Upper lobe of right lung (tissue), 1 donor: ENCODE measurements around the gene PKD2L2. TPM values are rescaled to one million over a fixed set of nuclear protein-coding genes. Genes with fewer than 3 reads are reported as not detected.

ENCODE experiments used
- ATAC-seq: fragments of 200-7000 bp; cut with Tn5 transposase; one replicate; pipeline ENCODE4 v1.9.1; 2020; ENCODE audit warnings: mild to moderate bottlenecking, moderate library complexity
- DNase-seq: peaks from one replicate; pipeline ENCODE4 v3.0.0-alpha.2; 2020
- H3K27ac ChIP-seq: fragments of 200-600 bp; one replicate; pipeline ENCODE4 v1.8.0; 2022
- H3K27me3 ChIP-seq: fragments of 200-600 bp; one replicate; pipeline ENCODE4 v1.8.0; 2022; ENCODE audit warnings: mild to moderate bottlenecking
- H3K36me3 ChIP-seq: fragments of 200-600 bp; one replicate; pipeline ENCODE4 v1.8.0; 2022
- H3K4me1 ChIP-seq: fragments of 200-600 bp; one replicate; pipeline ENCODE4 v1.8.0; 2022
- H3K4me3 ChIP-seq: fragments of 200-600 bp; one replicate; pipeline ENCODE4 v1.8.0; 2022; ENCODE audit warnings: mild to moderate bottlenecking
- H3K9me3 ChIP-seq: fragments of 200-600 bp; one replicate; pipeline ENCODE4 v1.8.0; 2022
- intact Hi-C: fragments of 100-400 bp; cut with DNase I; formaldehyde crosslinking; loops from one replicate; pipeline ENCODE4 v1.11.0; 2022
- total RNA-seq: library from RNA; stranded (reverse); fragmentation: NEBNext Ultra II Directional; extraction: Animal tissue kit (Norgen Biotek cat#: 25700); gene quantifications from one replicate; pipeline ENCODE4 v1.2.1, GENCODE V29; 2021
- TF ChIP-seq, protein P1 (sequence below): fragments of 200-600 bp; IDR thresholded peaks from one replicate; pipeline ENCODE4 v1.8.0; 2022; ENCODE audit warnings: antibody characterized with exemption
- donor health status: DM: no; HTN: yes; CAD: no; lungs with severe emphysema.

Gene PKD2L2
- total RNA-seq, 1 donor from 2014 or later, result not detected

DNA sequence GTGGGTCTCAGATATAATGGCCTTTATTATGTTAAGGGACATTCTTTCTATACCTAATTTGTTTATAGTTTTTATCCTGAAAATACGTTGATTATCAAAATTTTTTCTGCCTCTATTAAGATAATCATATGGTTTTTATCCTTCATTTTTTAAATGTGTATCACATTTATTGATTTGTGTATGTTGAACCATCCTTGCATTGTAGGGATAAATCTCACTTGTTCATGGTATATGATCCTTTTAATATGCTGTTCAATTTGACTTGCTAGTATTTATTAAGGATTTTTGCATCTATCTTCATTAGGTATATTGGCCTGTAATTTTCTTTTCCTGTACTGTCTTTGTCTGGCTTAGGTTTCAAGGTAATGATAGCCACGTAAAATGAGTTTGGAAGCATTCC is 25.5 kb downstream of the PKD2L2 start:
- ATAC-seq (no peak), DNase-seq (no peak)
- TF ChIP-seq, protein P1, sequence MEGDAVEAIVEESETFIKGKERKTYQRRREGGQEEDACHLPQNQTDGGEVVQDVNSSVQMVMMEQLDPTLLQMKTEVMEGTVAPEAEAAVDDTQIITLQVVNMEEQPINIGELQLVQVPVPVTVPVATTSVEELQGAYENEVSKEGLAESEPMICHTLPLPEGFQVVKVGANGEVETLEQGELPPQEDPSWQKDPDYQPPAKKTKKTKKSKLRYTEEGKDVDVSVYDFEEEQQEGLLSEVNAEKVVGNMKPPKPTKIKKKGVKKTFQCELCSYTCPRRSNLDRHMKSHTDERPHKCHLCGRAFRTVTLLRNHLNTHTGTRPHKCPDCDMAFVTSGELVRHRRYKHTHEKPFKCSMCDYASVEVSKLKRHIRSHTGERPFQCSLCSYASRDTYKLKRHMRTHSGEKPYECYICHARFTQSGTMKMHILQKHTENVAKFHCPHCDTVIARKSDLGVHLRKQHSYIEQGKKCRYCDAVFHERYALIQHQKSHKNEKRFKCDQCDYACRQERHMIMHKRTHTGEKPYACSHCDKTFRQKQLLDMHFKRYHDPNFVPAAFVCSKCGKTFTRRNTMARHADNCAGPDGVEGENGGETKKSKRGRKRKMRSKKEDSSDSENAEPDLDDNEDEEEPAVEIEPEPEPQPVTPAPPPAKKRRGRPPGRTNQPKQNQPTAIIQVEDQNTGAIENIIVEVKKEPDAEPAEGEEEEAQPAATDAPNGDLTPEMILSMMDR, result no peak
- intact Hi-C loops, result no loop called here
- H3K9me3 ChIP-seq, result peaks cover 7% of the 10 kb centered on the region
- no peak overlapping the region for H3K27ac ChIP-seq
- no peaks in the 10 kb centered on the region for H3K4me1 ChIP-seq
- no peaks in the 10 kb centered on the region for H3K36me3 ChIP-seq
- no peak overlapping the region for H3K4me3 ChIP-seq
- no peaks in the 10 kb centered on the region for H3K27me3 ChIP-seq

DNA sequence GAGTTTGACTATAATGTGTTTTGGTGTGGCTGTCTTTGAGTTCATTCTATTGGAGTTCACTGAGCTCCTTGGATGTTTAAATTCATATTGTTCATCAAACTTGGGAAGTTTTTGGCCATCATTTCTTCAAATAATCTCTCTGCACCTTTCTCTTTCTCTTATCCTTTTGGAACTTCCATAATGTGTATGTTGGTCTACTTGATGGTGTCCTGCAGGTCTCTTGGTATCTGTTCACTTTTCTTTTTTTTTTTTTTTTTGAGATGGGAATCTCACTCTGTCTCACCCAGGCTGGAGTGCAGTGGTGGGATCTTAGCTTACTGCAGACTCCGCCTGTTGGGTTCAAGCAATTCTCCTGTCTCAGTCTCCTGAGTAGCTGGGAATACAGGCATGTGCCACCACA is 27.7 kb downstream of the PKD2L2 start:
- no peak overlapping the region for H3K4me3 ChIP-seq
- no peaks in the 10 kb centered on the region for H3K27me3 ChIP-seq
- DNase-seq (no peak), ATAC-seq (no peak)
- TF ChIP-seq, protein P1, result no peak
- peaks cover 7% of the 10 kb centered on the region for H3K9me3 ChIP-seq
- H3K4me1 ChIP-seq, result no peaks in the 10 kb centered on the region
- no peaks in the 10 kb centered on the region for H3K36me3 ChIP-seq
- no peak overlapping the region for H3K27ac ChIP-seq
- intact Hi-C loops, result no loop called here

DNA sequence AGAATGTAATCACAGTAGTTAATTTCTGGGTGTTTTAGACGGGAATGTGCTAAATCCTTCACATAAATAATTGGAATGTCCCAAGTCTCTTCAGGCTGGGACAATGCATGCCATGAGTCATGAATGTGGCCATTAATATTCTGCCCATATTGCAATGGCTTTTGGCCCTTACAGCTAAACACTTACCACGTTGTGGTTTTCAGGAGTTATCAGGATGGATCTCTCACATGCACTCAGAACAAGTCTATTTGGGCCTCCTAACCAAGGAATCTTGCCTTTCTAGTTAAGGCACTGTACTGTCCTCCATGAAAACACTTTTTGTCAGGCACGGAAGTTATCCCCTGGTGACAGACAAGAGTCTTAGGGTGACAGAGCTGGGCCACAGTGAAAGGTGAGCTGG is 32.7 kb downstream of the PKD2L2 start:
- no peak for ATAC-seq
- no peaks in the 10 kb centered on the region for H3K9me3 ChIP-seq
- H3K27ac ChIP-seq, result no peak overlapping the region

DNA sequence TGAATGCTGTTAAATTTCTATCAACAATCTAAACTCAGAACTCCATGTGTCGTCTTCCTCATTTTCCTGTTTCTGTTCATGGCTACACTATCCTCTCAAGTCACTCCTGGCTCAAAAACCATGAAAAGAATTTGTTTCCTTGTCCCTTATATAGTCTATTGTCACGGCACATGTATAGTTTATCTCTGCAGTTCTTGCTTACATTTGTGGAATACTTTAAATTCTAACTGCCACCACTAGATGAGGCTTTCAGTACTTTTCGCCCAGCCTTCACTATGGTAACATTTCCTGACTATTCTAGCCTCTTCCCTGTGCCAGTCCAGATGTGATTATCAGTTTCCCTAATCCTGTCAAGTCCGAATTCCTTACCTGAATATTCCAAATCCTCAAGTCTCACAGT is 34.6 kb downstream of the PKD2L2 start:
- Histone ChIP-seq H3K4me1 (no peaks in the 10 kb centered on the region), H3K27me3 (no peaks in the 10 kb centered on the region), H3K9me3 (no peaks in the 10 kb centered on the region), H3K4me3 (no peak overlapping the region), H3K36me3 (no peaks in the 10 kb centered on the region), H3K27ac (no peak overlapping the region)
- TF ChIP-seq, protein P1, result no peak
- no peak for ATAC-seq
- intact Hi-C loops, result no loop called here
- no peak for DNase-seq

More for the DNA sequence above, 32.7 kb downstream of the PKD2L2 start:
- H3K4me1 ChIP-seq, result no peaks in the 10 kb centered on the region
- no peak overlapping the region for H3K4me3 ChIP-seq
- TF ChIP-seq, protein P1, result no peak
- intact Hi-C loops, result no loop called here
- H3K27me3 ChIP-seq, result no peaks in the 10 kb centered on the region
- DNase-seq, result no peak
- H3K36me3 ChIP-seq, result no peaks in the 10 kb centered on the region

DNA sequence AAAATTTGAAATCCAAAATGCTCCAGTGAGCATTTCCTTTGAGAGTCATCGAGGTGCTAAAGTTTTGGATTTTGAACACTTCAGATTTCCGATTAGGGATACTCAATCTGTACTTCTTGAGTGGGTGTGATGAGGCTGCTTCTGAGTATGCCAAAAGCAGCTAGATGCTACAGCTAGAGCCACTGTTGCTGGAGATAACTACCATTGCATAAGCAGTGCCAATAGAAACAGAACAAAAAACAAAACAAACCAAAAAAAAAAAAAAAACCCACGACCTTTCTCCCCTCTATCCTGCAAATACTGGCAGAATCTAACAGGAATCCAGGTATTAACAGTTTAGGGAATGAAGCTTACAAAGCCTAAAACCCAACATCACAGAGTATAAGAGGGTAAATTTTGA is 43.5 kb downstream of the PKD2L2 start:
- TF ChIP-seq, protein P1, result no peak
- DNase-seq (no peak), ATAC-seq (no peak)
- Histone ChIP-seq H3K4me3 (no peak overlapping the region), H3K9me3 (no peaks in the 10 kb centered on the region), H3K36me3 (peaks cover 14% of the 10 kb centered on the region), H3K27ac (no peak overlapping the region), H3K27me3 (no peaks in the 10 kb centered on the region), H3K4me1 (no peaks in the 10 kb centered on the region)
- intact Hi-C loops, result no loop called here

DNA sequence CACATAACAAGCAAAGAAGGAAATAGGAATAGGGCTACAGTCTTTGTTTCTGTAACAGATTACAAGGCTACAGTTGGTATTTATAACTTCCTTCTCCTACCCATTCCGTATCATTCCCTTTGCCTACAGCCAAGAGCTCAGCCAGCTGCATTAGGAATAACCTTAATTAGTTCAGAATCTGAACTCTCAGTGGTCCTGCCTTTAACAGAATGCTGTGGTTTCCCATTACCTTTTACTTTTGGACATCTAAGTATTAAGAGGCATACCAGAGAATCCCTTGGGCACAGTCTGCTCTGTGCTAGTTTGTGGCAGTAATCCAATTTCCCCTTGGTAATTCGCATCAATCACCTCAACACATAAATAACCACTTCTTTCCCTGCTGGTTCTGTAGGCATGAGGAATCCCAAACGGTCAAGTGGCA is 44.2 kb downstream of the PKD2L2 start:
- intact Hi-C loops, result no loop called here
- peaks cover 21% of the 10 kb centered on the region for H3K36me3 ChIP-seq
- H3K4me1 ChIP-seq, result no peaks in the 10 kb centered on the region
- H3K4me3 ChIP-seq, result no peak overlapping the region
- TF ChIP-seq, protein P1, result no peak
- H3K9me3 ChIP-seq, result no peaks in the 10 kb centered on the region
- H3K27me3 ChIP-seq, result no peaks in the 10 kb centered on the region
- DNase-seq, result no peak
- H3K27ac ChIP-seq, result no peak overlapping the region
- ATAC-seq, result no peak
